Activated CD8-positive, alpha-beta memory T cell treated with anti-CD3 and anti-CD28 coated beads, Interleukin-2, amount 50 U/mL, for 24 hours (primary cell): ENCODE measurements around the gene NACC1.
"Not testable (repeated sequence)": the region's sequence is repeated elsewhere in the genome, so short reads cannot be mapped to it uniquely, and the experiment has no call there.

Experiments used
- DNase-seq: peaks from one replicate; pipeline ENCODE4 v3.0.0-alpha.2; 2020; ENCODE audit errors: extremely low read depth

Gene NACC1

GRCh38 chr19:13146763-13147563 lies 28.9 kb downstream of the NACC1 start:
- DNase-seq, result no peak

GRCh38 chr19:13149173-13149627 lies 31.1 kb downstream of the NACC1 start:
- DNase-seq, result not testable (repeated sequence)

GRCh38 chr19:13149628-13150186 lies 31.6 kb downstream of the NACC1 start:
- no peak for DNase-seq

- peak; percentile 82 for DNase-seq
These were observed 32.3 kb downstream of the NACC1 start, which contains the start of the genes IER2 and STX10 for GRCh38 chr19:13150187-13150930. IER2 (plus strand) TSS chr19:13150411; CDS start chr19:13153187, 2,776 bp downstream. STX10 (minus strand) TSS chr19:13150375; CDS start chr19:13150173, 202 bp downstream.

- no peak for DNase-seq
These were observed 33.0 kb downstream of the NACC1 start for GRCh38 chr19:13150931-13151604.

- peak; percentile 87 for DNase-seq
These were observed 33.7 kb downstream of the NACC1 start for GRCh38 chr19:13151605-13152355.

- DNase-seq, result no peak
These were observed 34.4 kb downstream of the NACC1 start for GRCh38 chr19:13152356-13152973.

- peak; percentile 93 for DNase-seq
These were observed 35.0 kb downstream of the NACC1 start for GRCh38 chr19:13152974-13153568.

GRCh38 chr19:13153569-13154240 lies 35.6 kb downstream of the NACC1 start:
- DNase-seq, result no peak

GRCh38 chr19:13154241-13154778 lies 36.2 kb downstream of the NACC1 start:
- DNase-seq, result no peak

GRCh38 chr19:13154911-13155471 lies 36.9 kb downstream of the NACC1 start:
- no peak for DNase-seq

GRCh38 chr19:13155472-13156359 lies 37.7 kb downstream of the NACC1 start:
- no peak for DNase-seq

- DNase-seq, result no peak
These were observed 41.6 kb downstream of the NACC1 start for GRCh38 chr19:13159713-13160112.

GRCh38 chr19:13160557-13160956 lies 42.5 kb downstream of the NACC1 start:
- DNase-seq, result no peak

- DNase-seq, result peak; percentile 78
These were observed 44.9 kb downstream of the NACC1 start for GRCh38 chr19:13162724-13163608.

GRCh38 chr19:13163609-13164342 lies 45.7 kb downstream of the NACC1 start:
- no peak for DNase-seq
